Caco-2 (cell line): Measurements from ENCODE around the gene C17orf50. TPM values are rescaled to one million over a fixed set of nuclear protein-coding genes. Genes with fewer than 3 reads are reported as not detected.

Experiments
- BruUV-seq: library from RNA; stranded (reverse); fragments of 400-500 nt; replicated peaks from 2 replicates; lab custom pipeline; 2021; lab: Mats Ljungman, UMichigan
- CTCF ChIA-PET: fragments of 300-600 bp; sonication (Branson Sonifier 250); formaldehyde crosslinking; loops from one replicate; lab custom pipeline; 2022; ENCODE audit warnings: antibody characterized with exemption; lab: Charles Lee
- POLR2A ChIA-PET: fragments of 300-600 bp; sonication (Branson Sonifier 250); formaldehyde crosslinking; loops from one replicate; lab custom pipeline; 2022; ENCODE audit warnings: antibody characterized with exemption; lab: Charles Lee
- DNase-seq, 2 experiments: peaks; one replicate each; pipeline versions ENCODE4 v3.0.0 to v3.0.0-alpha.2; 2020 to 2022
- H3K27me3 ChIP-seq: replicated peaks from 2 replicates; pipeline ENCODE4 v1.6.0; 2011; ENCODE audit warnings: low read length; ENCODE audit not compliant: control insufficient read depth, insufficient read depth
- H3K36me3 ChIP-seq: 2 replicates; pipeline ENCODE4 v1.5.1; 2011; ENCODE audit warnings: low read length; ENCODE audit not compliant: control insufficient read depth, insufficient read depth
- H3K4me1 ChIP-seq: fragments of 250-450 bp; sonication (Bioruptor Pico); 2 replicates; pipeline ENCODE4 v1.5.1; 2020; ENCODE audit warnings: mild to moderate bottlenecking
- H3K4me3 ChIP-seq: 2 replicates; pipeline ENCODE4 v1.5.1; 2011; ENCODE audit warnings: low read depth, mild to moderate bottlenecking, control low read depth, low read length
- H3K9me3 ChIP-seq: fragments of 250-450 bp; sonication (Bioruptor Pico); 2 replicates; pipeline ENCODE4 v1.5.1; 2020; ENCODE audit warnings: mild to moderate bottlenecking, moderate library complexity
- H3K27ac Mint-ChIP-seq: one replicate; pipeline ENCODE4 v1.8.0; 2022; ENCODE audit warnings: mixed read lengths; ENCODE audit not compliant: unreplicated experiment
- H3K27me3 Mint-ChIP-seq: one replicate; pipeline ENCODE4 v1.8.0; 2022; ENCODE audit warnings: mixed read lengths; ENCODE audit not compliant: insufficient read depth, unreplicated experiment
- H3K36me3 Mint-ChIP-seq: one replicate; pipeline ENCODE4 v1.8.0; 2022; ENCODE audit warnings: mild to moderate bottlenecking, mixed read lengths; ENCODE audit not compliant: insufficient read depth, unreplicated experiment
- H3K4me1 Mint-ChIP-seq: one replicate; pipeline ENCODE4 v1.8.0; 2022; ENCODE audit warnings: low read depth, mixed read lengths; ENCODE audit not compliant: unreplicated experiment
- H3K4me3 Mint-ChIP-seq: one replicate; pipeline ENCODE4 v1.8.0; 2022; ENCODE audit warnings: mild to moderate bottlenecking, moderate library complexity, mixed read lengths; ENCODE audit not compliant: unreplicated experiment
- H3K9me3 Mint-ChIP-seq: one replicate; pipeline ENCODE4 v1.8.0; 2022; ENCODE audit warnings: mixed read lengths; ENCODE audit not compliant: unreplicated experiment
- intact Hi-C: fragments of 100-400 bp; cut with micrococcal nuclease; formaldehyde crosslinking; loops from one replicate; pipeline ENCODE4 v1.10.0; 2022; ENCODE audit not compliant: unreplicated experiment
- total RNA-seq: library from RNA; stranded (reverse); gene quantifications from 2 replicates; pipeline ENCODE4 v1.2.3, GENCODE V29; 2022
- TF ChIP-seq, protein P1 (sequence below), 2 experiments: fragments of 200-600 bp in 1 of 2; IDR thresholded peaks; 1 replicate in 1 of 2; 2 replicates in 1 of 2; pipeline versions ENCODE4 v1.5.1 to v1.8.0; 2011 to 2022; ENCODE audit warnings: antibody characterized with exemption in 1 of 2, control low read depth in 1 of 2, inconsistent platforms in 1 of 2, low read depth in 1 of 2, low read length in 1 of 2, mild to moderate bottlenecking in 1 of 2, moderate library complexity in 1 of 2; ENCODE audit not compliant: insufficient read depth in 1 of 2, severe bottlenecking in 1 of 2, unreplicated experiment in 1 of 2

Gene C17orf50
- total RNA-seq, 1 experiment from 2014 or later, result not detected

DNA sequence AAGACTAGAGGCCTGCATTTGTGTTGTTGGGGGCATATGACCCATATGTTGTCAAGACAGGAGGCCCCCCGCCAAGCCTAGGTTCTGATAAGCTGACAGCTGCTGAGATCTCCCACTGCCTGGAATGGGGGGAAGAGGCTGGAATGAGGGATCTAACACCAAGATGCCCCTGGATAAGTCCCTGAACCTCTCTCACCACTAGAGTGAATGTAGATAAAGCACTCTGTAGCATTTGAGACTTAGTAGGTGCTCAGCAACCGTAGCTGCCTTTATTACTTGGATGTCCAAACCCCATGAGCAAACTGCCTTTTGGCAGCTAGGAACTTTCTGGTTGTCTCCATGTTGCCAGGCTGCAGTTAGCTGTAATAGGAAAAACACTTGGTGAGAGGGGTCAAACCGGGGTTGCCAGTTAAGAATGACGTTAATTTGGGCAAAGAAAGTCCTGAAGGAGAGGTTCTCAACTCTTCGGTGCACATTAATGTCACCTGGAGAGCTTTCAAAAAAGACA is 33.7 kb upstream of the C17orf50 start:
- BruUV-seq, result no TSS peak
- no peak for DNase-seq
- Mint-ChIP-seq H3K9me3 (no peaks in the 10 kb centered on the region), H3K27ac (no peak overlapping the region), H3K4me3 (no peak overlapping the region), H3K36me3 (peaks cover 38% of the 10 kb centered on the region), H3K4me1 (peaks cover 14% of the 10 kb centered on the region), H3K27me3 (no peaks in the 10 kb centered on the region)
- H3K27me3 ChIP-seq, result no peaks in the 10 kb centered on the region
- ChIA-PET POLR2A (no interaction called here), CTCF (interaction anchor here (1.1 to 1.2 kb wide), 2 partner anchors 20 to 37 kb away, joined by 5 read pairs; no protein-coding TSS in a partner anchor)
- TF ChIP-seq, protein P1, sequence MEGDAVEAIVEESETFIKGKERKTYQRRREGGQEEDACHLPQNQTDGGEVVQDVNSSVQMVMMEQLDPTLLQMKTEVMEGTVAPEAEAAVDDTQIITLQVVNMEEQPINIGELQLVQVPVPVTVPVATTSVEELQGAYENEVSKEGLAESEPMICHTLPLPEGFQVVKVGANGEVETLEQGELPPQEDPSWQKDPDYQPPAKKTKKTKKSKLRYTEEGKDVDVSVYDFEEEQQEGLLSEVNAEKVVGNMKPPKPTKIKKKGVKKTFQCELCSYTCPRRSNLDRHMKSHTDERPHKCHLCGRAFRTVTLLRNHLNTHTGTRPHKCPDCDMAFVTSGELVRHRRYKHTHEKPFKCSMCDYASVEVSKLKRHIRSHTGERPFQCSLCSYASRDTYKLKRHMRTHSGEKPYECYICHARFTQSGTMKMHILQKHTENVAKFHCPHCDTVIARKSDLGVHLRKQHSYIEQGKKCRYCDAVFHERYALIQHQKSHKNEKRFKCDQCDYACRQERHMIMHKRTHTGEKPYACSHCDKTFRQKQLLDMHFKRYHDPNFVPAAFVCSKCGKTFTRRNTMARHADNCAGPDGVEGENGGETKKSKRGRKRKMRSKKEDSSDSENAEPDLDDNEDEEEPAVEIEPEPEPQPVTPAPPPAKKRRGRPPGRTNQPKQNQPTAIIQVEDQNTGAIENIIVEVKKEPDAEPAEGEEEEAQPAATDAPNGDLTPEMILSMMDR (IDR thresholded peaks at IDR 0.05; ENCODE audit: insufficient read depth in 1 of 2, low read depth in 1 of 2, low read length in 1 of 2, severe bottlenecking in 1 of 2, unreplicated experiment in 1 of 2), result no peak
- peaks cover 7% of the 10 kb centered on the region for H3K4me1 ChIP-seq
- H3K4me3 ChIP-seq, result no peak overlapping the region
- H3K36me3 ChIP-seq, result no peaks in the 10 kb centered on the region; the same call in 1 of the 2 replicates
- no peaks in the 10 kb centered on the region for H3K9me3 ChIP-seq
- intact Hi-C loops, result no loop called here

DNA sequence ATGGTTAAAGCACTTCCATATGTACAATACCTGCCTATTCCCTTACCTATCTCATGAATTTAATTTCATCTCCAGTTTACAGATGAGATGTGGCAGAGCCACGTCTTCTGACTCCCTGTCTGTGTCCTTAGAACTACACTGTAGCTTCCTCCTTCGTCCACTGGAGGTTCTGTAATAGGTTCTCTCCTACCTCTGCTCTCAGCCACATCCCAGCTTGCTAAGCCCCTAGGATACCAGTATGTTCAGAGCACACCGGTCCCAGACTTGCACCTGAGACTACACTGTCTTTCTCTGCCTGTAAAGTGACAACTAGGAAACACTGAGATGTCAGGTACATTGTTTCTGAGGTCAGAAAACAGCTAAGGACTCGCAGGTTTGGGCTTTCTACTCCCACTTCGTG is 33.1 kb upstream of the C17orf50 start:
- Histone ChIP-seq H3K4me1 (peaks cover 7% of the 10 kb centered on the region), H3K9me3 (no peaks in the 10 kb centered on the region), H3K27me3 (no peaks in the 10 kb centered on the region), H3K36me3 (no peaks in the 10 kb centered on the region; the same call in 1 of the 2 replicates), H3K4me3 (no peak overlapping the region)
- Mint-ChIP-seq H3K9me3 (no peaks in the 10 kb centered on the region), H3K4me1 (peaks cover 14% of the 10 kb centered on the region), H3K36me3 (peaks cover 37% of the 10 kb centered on the region), H3K4me3 (no peak overlapping the region), H3K27me3 (no peaks in the 10 kb centered on the region), H3K27ac (no peak overlapping the region)
- intact Hi-C loops, result no loop called here
- TF ChIP-seq, protein P1 (IDR thresholded peaks at IDR 0.05; ENCODE audit: insufficient read depth in 1 of 2, low read depth in 1 of 2, low read length in 1 of 2, severe bottlenecking in 1 of 2, unreplicated experiment in 1 of 2), result no peak
- no peak for DNase-seq
- ChIA-PET POLR2A (no interaction called here), CTCF (no interaction called here)
- no TSS peak for BruUV-seq

DNA sequence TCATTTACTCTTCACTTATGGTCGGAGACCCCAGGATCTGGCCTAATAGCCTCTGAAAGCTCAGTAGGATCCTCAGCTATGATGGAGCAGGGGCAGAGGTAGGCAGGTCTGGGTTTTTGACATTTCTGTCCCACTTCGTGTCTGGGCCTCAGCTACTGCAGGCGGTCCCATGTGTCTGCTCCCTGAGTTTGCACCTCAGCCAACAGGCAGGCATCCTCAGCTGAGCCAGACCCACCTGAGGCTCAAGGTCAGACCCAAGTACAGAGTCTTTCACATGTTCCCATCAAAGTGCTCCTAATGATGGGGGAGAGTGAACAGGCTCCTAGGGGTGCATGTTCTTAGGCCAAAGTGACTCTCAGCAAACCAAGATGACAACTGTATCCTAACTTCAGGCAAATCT is 32.1 kb upstream of the C17orf50 start:
- DNase-seq, result no peak
- ChIA-PET POLR2A (no interaction called here), CTCF (no interaction called here)
- no peak overlapping the region for H3K27ac Mint-ChIP-seq
- Histone ChIP-seq H3K4me3 (no peak overlapping the region), H3K9me3 (no peaks in the 10 kb centered on the region), H3K27me3 (no peaks in the 10 kb centered on the region), H3K4me1 (peaks cover 7% of the 10 kb centered on the region), H3K36me3 (no peaks in the 10 kb centered on the region; the same call in 1 of the 2 replicates)
- H3K4me1 Mint-ChIP-seq, result peaks cover 14% of the 10 kb centered on the region
- intact Hi-C loops, result no loop called here
- no peak overlapping the region for H3K4me3 Mint-ChIP-seq
- H3K27me3 Mint-ChIP-seq, result no peaks in the 10 kb centered on the region
- peaks cover 32% of the 10 kb centered on the region for H3K36me3 Mint-ChIP-seq
- no peaks in the 10 kb centered on the region for H3K9me3 Mint-ChIP-seq
- no TSS peak for BruUV-seq
- TF ChIP-seq, protein P1 (IDR thresholded peaks at IDR 0.05; ENCODE audit: insufficient read depth in 1 of 2, low read depth in 1 of 2, low read length in 1 of 2, severe bottlenecking in 1 of 2, unreplicated experiment in 1 of 2), result no peak
